GM23248 (cell line): ENCODE results near the gene DPP6.

Source experiments
- EZH2 ChIP-seq: fragments of 200-600 bp; sonication (generic); IDR thresholded peaks from 2 replicates; pipeline ENCODE4 v1.6.1; 2018; ENCODE audit warnings: antibody characterized with exemption, mild to moderate bottlenecking; ENCODE audit not compliant: insufficient read depth, poor library complexity, severe bottlenecking
- EZH2phosphoT487 ChIP-seq: fragments of 200-600 bp; sonication (generic); IDR thresholded peaks from 2 replicates; pipeline ENCODE4 v1.6.1; 2018; ENCODE audit warnings: antibody characterized with exemption, moderate library complexity, mild to moderate bottlenecking, low read depth; ENCODE audit not compliant: insufficient read depth

DNA sequence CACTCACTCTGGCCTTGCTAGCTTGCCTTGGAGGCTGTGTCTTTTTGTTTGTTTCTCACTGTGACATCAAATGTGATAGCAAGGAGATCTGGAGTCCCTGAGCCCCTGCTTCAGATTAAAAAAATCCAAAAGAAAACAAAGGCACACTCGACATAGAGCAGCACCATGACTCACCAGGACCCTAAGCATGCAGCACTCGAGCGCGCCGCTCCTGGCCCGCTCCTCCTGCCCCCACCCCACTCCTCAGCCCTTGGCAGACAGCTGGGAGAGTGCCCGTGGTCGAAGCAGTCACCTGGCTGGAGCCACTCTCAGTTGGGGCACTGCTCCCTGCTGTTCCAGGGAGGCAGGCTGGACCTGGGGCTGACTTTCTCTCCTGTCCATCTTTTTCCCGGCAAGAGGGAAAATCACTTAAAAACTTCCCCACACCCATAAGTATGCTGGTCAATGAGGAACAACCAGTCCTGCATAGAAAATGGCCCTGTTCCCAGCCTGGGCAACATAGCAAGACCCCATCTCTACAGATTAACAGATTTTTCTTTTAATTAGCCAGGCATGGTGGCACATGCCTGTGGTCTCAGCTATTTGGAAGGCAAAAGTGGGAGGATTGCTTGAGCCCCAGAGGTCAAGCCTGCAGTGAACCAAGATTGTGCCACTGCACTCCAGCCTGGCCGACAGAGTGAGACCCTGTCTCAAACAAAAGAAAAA lies 822.4 kb downstream of the DPP6 start:
- TF ChIP-seq EZH2phosphoT487 (no peak), EZH2 (no peak)
